Fibroblast of lung (primary cell): ENCODE measurements around the gene CRKL. TPM values are rescaled to one million over a fixed set of nuclear protein-coding genes. Genes with fewer than 3 reads are reported as not detected.

Source experiments
- DNase-seq, 2 donors: peaks; one replicate each; pipeline versions ENCODE4 v3.0.0 to v3.0.0-alpha.2; 2010; ENCODE audit warnings: low read depth in 2 of 2
- H2AFZ ChIP-seq: 2 replicates; pipeline ENCODE4 v1.5.1; 2012; ENCODE audit warnings: low read length, control low read depth, inconsistent platforms
- H3K27ac ChIP-seq: 2 replicates; pipeline ENCODE4 v1.5.1; 2011; ENCODE audit warnings: low read length, control low read depth; ENCODE audit not compliant: insufficient read depth
- H3K27me3 ChIP-seq: 2 replicates; pipeline ENCODE4 v1.5.1; 2011; ENCODE audit warnings: mild to moderate bottlenecking, low read length; ENCODE audit not compliant: control insufficient read depth, insufficient read depth
- H3K36me3 ChIP-seq: 2 replicates; pipeline ENCODE4 v1.5.1; 2011; ENCODE audit warnings: low read length; ENCODE audit not compliant: control insufficient read depth, insufficient read depth
- H3K4me1 ChIP-seq: 2 replicates; pipeline ENCODE4 v1.5.1; 2011; ENCODE audit warnings: low read length; ENCODE audit not compliant: control insufficient read depth, insufficient read depth; ENCODE audit errors: extremely low read depth
- H3K4me2 ChIP-seq: 2 replicates; pipeline ENCODE4 v1.5.1; 2011; ENCODE audit warnings: low read length, control low read depth; ENCODE audit not compliant: insufficient read depth; ENCODE audit errors: extremely low read depth
- H3K4me3 ChIP-seq, 4 experiments: fragments of 200-600 bp in 1 of 4; sonication (generic) in 1 of 4; replicated peaks in 1 of 4; 2 replicates each; pipeline ENCODE4 v1.5.1; 2011 to 2016; ENCODE audit warnings: low read length in 4 of 4, low read depth in 3 of 4, mild to moderate bottlenecking in 3 of 4, control low read depth in 2 of 4, inconsistent platforms in 1 of 4, mixed read lengths in 1 of 4; ENCODE audit not compliant: insufficient read depth in 1 of 4; ENCODE audit errors: control extremely low read depth in 1 of 4
- H3K79me2 ChIP-seq: 2 replicates; pipeline ENCODE4 v1.5.1; 2012; ENCODE audit warnings: mild to moderate bottlenecking, low read length, inconsistent platforms; ENCODE audit not compliant: control insufficient read depth, insufficient read depth
- H3K9ac ChIP-seq: 2 replicates; pipeline ENCODE4 v1.5.1; 2011; ENCODE audit warnings: mild to moderate bottlenecking, low read length, control low read depth; ENCODE audit not compliant: insufficient read depth
- H3K9me3 ChIP-seq: 2 replicates; pipeline ENCODE4 v1.5.1; 2012; ENCODE audit warnings: low read depth, low read length; ENCODE audit not compliant: control insufficient read depth, insufficient read depth
- H4K20me1 ChIP-seq: 2 replicates; pipeline ENCODE4 v1.5.1; 2011; ENCODE audit warnings: low read length; ENCODE audit not compliant: control insufficient read depth, insufficient read depth; ENCODE audit errors: extremely low read depth
- EZH2 ChIP-seq: IDR thresholded peaks from 2 replicates; pipeline ENCODE4 v1.5.1; 2012; ENCODE audit warnings: low read length, control low read depth, mild to moderate bottlenecking; ENCODE audit errors: missing control alignments
- polyA plus RNA-seq, 2 donors: library from polyadenylated mRNA; depleted of rRNA in 1 of 2; stranded (reverse) in 1 of 2; unstranded in 1 of 2; fragments of >200 nt; gene quantifications; 2 replicates each; pipeline ENCODE4 v1.2.1, GENCODE V29; 2011 to 2012; ENCODE audit warnings: missing spikeins in 1 of 2
- total RNA-seq: library from RNA; depleted of rRNA; stranded (reverse); fragments of >200 nt; gene quantifications from 2 replicates; pipeline ENCODE4 v1.2.1, GENCODE V29; 2014
- TF ChIP-seq, protein P1 (sequence below), 2 donors: IDR thresholded peaks in 1 of 2; conservative IDR thresholded peaks in 1 of 2; 1 replicate in 1 of 2; 2 replicates in 1 of 2; pipeline ENCODE4 v1.5.1; 2011 to 2012; ENCODE audit warnings: low read length in 2 of 2, control low read depth in 1 of 2, inconsistent platforms in 1 of 2, low read depth in 1 of 2, mild to moderate bottlenecking in 1 of 2

CRKL gene
- total and polyA plus RNA-seq, 2 donors (not counting 1 experiment from before 2014, with no cell fraction given) = 23.8 to 45.1 TPM

DNA sequence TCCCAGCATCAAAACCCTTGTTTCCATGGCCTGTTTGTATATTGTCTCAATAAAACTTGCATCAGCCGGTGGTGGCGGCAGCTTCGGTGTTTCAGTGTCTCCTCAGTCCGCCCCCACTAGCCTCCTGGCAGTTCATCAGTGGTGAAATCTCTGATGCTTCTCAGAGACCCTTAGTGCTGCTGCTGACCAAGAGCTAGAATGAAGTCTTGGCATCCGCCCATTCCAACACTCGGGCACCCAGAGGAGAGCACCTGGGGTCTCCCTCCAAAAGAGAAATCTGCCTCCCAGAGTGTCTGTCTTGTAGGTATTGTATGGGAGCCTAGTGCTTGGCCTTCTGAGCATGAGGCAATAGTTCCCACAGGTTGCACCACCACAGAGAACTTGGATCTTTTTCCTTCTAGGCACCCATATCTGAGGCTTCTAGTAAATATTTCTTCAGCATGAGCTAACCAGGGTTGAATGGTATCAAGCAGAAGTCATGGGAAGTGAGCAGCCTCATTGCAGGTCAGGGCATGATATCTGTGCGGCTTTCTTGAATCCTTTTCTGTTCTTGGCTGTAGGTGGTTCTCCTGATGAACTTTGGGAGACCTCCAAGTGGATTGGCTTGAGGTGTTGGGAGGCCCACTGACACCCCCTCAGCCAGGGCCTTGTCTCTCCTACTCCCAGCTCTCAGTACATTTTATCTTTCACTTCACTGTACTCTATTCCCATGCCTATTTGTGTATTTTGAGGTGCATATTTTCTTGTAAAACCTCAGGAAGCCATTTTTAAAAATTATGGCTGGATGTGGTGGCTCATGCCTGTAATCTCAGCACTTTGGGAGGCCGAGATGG, 36.7 kb downstream of the CRKL start:
- Histone ChIP-seq H3K9me3 (no peaks in the 10 kb centered on the region), H3K27ac (no peak overlapping the region), H3K4me2 (no peak overlapping the region), H3K27me3 (no peaks in the 10 kb centered on the region), H3K79me2 (peaks cover 12% of the 10 kb centered on the region), H3K9ac (no peak overlapping the region), H3K36me3 (peaks cover 13% of the 10 kb centered on the region), H2AFZ (no peak overlapping the region), H3K4me3 (no peak overlapping the region), H4K20me1 (no peaks in the 10 kb centered on the region), H3K4me1 (no peaks in the 10 kb centered on the region)
- peak; percentile 8 to 57 for DNase-seq
- TF ChIP-seq, protein P1, sequence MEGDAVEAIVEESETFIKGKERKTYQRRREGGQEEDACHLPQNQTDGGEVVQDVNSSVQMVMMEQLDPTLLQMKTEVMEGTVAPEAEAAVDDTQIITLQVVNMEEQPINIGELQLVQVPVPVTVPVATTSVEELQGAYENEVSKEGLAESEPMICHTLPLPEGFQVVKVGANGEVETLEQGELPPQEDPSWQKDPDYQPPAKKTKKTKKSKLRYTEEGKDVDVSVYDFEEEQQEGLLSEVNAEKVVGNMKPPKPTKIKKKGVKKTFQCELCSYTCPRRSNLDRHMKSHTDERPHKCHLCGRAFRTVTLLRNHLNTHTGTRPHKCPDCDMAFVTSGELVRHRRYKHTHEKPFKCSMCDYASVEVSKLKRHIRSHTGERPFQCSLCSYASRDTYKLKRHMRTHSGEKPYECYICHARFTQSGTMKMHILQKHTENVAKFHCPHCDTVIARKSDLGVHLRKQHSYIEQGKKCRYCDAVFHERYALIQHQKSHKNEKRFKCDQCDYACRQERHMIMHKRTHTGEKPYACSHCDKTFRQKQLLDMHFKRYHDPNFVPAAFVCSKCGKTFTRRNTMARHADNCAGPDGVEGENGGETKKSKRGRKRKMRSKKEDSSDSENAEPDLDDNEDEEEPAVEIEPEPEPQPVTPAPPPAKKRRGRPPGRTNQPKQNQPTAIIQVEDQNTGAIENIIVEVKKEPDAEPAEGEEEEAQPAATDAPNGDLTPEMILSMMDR (conservative IDR thresholded peaks at IDR 0.05 in 1 of 2, IDR thresholded peaks at IDR 0.05 in 1 of 2; ENCODE audit: low read depth in 1 of 2, low read length in 2 of 2) = no peak

DNA sequence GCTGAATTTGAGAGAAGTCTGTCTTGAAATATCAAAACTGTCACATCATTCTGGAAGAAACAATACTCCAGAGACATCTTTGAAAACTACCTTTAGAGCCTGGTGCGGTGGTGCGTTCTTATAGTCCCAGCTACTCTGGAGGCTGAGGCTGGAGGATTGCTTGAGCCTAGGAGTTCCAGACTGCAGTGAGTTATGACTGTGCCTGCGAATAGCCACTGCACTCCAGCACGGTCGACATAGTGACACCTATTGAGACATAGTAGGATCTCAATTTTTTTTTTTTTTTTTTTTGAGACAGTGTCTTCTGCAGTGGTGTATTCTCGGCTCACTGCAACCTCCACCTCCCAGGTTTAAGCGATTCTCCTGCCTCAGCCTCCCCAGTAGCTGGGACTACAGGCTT, 38.3 kb downstream of the CRKL start:
- H2AFZ ChIP-seq = no peak overlapping the region
- no peak overlapping the region for H3K9ac ChIP-seq
- H3K27ac ChIP-seq = no peak overlapping the region
- H3K9me3 ChIP-seq = no peaks in the 10 kb centered on the region
- H3K4me2 ChIP-seq = no peak overlapping the region
- no peak overlapping the region for H3K4me3 ChIP-seq
- H3K27me3 ChIP-seq = no peaks in the 10 kb centered on the region
- peaks cover 11% of the 10 kb centered on the region for H3K36me3 ChIP-seq
- TF ChIP-seq, protein P1 (conservative IDR thresholded peaks at IDR 0.05 in 1 of 2, IDR thresholded peaks at IDR 0.05 in 1 of 2; ENCODE audit: low read depth in 1 of 2, low read length in 2 of 2) = no peak
- no peak for TF ChIP-seq EZH2
- no peak for DNase-seq
- no peaks in the 10 kb centered on the region for H3K4me1 ChIP-seq
- no peaks in the 10 kb centered on the region for H4K20me1 ChIP-seq
- peaks cover 6% of the 10 kb centered on the region for H3K79me2 ChIP-seq

- Histone ChIP-seq H2AFZ (peak overlapping the region; percentile 71), H3K27ac (no peak overlapping the region), H4K20me1 (no peaks in the 10 kb centered on the region), H3K4me1 (no peaks in the 10 kb centered on the region), H3K27me3 (no peaks in the 10 kb centered on the region), H3K36me3 (peaks cover 5% of the 10 kb centered on the region), H3K9ac (peak overlapping the region; percentile 59), H3K9me3 (no peaks in the 10 kb centered on the region), H3K79me2 (peaks cover 4% of the 10 kb centered on the region), H3K4me2 (peak overlapping the region; percentile 81), H3K4me3 (peak overlapping the region; percentile 51 to 78 (median 58))
- peak; percentile 32 to 34 for DNase-seq
- TF ChIP-seq EZH2 = no peak
- TF ChIP-seq, protein P1 (conservative IDR thresholded peaks at IDR 0.05 in 1 of 2, IDR thresholded peaks at IDR 0.05 in 1 of 2; ENCODE audit: low read depth in 1 of 2, low read length in 2 of 2) = no peak
These were observed 39.3 kb downstream of the CRKL start for GRCh38 chr22:20956258-20957101.
